GM12801 (cell line): ENCODE results near the gene EPHA1.

ENCODE experiments used
- TF ChIP-seq, protein P1 (sequence below): IDR thresholded peaks from one replicate; pipeline ENCODE4 v1.5.1; 2011; ENCODE audit warnings: control low read depth; ENCODE audit not compliant: insufficient read length; ENCODE audit errors: extremely low read depth

EPHA1 gene

DNA sequence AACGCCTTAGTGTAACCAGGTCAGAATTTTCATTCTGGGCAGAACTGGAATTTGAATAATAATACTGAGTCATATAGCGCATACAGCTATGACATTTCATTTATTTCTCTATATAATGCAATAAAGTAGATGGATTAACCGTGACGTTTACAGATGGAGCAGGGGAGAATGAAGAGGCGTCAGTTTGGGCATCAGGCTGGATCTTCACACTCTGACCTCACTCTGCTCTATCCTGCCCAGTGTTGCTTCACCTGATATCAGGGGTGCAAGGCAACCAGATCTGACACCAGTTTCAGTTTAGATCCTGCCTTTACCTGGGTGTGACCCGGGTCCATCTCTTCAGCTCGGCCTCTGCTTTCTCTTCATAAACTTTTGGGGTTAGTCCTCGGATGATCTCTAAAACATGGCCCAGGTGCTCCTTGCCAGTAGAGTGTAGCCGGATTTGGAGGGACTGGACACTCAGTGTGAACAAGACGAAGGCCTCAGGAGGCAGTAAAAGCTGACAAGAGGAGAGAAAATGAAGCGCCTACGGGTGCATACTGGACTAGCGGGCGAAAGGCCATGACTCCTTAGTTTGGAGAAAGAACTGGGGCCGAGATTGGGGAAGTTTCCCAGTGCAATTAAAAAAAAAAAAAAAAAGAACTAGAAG, 28.9 kb downstream of the EPHA1 start:
- TF ChIP-seq, protein P1, sequence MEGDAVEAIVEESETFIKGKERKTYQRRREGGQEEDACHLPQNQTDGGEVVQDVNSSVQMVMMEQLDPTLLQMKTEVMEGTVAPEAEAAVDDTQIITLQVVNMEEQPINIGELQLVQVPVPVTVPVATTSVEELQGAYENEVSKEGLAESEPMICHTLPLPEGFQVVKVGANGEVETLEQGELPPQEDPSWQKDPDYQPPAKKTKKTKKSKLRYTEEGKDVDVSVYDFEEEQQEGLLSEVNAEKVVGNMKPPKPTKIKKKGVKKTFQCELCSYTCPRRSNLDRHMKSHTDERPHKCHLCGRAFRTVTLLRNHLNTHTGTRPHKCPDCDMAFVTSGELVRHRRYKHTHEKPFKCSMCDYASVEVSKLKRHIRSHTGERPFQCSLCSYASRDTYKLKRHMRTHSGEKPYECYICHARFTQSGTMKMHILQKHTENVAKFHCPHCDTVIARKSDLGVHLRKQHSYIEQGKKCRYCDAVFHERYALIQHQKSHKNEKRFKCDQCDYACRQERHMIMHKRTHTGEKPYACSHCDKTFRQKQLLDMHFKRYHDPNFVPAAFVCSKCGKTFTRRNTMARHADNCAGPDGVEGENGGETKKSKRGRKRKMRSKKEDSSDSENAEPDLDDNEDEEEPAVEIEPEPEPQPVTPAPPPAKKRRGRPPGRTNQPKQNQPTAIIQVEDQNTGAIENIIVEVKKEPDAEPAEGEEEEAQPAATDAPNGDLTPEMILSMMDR = no peak

DNA sequence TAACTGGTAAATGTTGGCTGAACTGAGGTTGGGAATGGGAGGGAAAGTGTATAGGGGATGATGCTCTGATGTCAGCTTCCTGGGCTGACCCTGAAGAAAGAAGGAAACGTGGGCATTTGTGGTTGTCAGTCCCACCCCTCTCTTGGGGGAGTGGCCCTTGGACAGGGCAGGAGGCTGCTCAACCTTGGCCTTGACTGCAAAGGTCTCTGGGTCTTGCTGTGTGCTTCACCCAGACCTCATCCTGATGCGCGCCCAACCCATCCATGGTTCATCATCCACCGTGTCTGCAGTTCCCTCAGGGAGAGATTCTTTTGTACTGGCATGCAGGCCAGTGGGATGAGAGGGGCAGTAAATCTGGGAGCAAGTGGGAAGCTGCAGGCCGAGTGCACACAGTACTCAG, 32.3 kb downstream of the EPHA1 start:
- TF ChIP-seq, protein P1 = no peak

DNA sequence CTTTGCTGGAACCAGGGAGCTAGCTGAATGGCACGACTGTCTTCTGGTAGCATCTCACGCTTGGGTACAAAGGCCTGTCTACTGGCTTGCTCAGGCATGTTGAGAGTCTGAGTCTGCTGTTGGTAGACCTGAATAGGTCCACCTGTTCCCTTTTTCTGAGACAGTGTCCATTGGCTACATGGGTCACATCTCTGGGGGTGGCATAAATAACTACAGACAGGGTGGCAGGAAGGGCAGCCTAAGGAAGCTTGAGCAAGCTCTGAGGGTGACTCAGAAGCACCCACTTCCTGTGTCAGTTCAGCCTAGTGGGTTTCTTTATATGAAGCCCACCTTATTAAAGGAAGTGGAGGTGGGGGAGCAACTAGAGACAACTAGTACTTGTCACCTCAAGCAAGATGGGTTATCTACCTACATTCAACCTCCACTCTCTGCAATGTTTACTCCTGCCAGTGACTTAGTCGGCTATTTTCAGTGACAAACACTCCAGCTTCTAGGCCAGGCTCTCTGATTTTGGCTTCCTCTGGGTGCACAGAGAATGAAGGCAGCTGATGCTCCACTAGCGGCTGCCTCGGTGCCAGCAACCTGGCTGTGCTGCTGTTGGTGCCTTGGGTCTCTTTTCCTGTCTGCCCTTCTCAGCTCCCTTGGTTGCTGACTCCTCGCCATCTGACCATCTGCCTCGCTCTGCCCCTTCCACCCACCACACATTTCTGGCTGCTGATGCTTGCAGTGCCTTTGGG, 33.2 kb downstream of the EPHA1 start:
- TF ChIP-seq, protein P1 = no peak

DNA sequence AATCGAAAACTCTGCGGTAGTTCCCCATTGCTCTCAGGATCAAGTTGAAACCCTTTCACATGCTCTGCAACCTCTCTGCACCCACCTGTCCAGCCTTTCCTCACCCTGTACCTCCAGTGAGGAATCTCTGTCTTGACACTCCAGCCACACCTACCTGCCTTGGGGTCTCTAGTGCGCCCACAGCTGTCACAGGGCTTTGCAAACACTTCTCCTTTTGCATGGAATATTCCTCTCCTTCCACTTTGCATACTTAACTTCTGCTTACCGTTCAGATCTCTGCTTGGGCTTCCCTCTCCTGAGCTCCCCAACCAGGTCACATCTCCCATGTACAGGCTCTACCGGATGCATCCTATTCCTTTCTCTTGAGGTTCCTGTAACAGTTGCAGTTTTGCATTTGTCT, 34.1 kb downstream of the EPHA1 start:
- TF ChIP-seq, protein P1 = no peak

DNA sequence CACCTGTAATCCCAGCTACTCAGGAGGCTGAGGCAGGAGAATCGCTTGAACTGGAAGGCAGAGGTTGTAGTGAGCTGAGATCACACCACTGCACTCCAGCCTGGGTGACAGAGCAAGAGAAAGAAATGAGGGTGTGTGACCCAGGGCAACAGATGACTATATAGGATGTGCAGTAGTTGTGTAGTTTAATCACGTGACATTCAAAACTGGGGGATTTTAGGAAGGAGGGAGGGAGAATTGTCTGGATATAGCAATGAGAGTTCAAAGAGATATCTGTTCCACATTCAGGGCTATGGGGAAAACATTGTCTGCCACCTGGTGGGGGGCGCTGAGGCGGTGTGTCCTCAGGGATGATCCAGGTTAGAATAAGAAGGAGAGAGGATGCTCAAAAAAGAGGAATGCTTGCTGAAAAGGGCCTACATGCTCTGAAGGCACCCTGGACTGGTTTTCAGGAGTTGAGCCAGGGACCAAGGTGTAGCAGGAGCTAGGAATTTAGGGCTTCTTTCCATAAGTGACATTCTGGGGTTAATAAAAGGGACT, 35.3 kb downstream of the EPHA1 start:
- TF ChIP-seq, protein P1 = no peak

DNA sequence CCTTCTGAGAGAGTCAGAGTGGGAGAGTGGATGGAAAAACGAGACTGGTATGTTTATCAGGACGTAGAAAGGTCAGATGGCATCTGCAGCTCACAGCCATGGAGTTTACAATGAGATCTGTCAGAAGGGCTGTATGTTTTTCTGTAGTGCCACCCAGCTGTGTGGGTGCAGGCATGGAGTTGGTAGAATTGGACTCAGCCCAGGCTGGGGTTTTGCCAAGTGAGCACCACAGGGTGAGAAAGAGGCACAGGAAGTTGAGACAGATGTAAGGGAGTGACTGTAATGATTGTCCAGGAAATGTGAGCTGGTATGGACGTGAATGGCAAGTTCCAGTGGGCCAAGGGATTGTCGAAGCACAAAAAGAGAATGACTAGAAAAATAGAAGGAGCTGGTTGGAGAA, 36.6 kb downstream of the EPHA1 start:
- TF ChIP-seq, protein P1 = no peak

DNA sequence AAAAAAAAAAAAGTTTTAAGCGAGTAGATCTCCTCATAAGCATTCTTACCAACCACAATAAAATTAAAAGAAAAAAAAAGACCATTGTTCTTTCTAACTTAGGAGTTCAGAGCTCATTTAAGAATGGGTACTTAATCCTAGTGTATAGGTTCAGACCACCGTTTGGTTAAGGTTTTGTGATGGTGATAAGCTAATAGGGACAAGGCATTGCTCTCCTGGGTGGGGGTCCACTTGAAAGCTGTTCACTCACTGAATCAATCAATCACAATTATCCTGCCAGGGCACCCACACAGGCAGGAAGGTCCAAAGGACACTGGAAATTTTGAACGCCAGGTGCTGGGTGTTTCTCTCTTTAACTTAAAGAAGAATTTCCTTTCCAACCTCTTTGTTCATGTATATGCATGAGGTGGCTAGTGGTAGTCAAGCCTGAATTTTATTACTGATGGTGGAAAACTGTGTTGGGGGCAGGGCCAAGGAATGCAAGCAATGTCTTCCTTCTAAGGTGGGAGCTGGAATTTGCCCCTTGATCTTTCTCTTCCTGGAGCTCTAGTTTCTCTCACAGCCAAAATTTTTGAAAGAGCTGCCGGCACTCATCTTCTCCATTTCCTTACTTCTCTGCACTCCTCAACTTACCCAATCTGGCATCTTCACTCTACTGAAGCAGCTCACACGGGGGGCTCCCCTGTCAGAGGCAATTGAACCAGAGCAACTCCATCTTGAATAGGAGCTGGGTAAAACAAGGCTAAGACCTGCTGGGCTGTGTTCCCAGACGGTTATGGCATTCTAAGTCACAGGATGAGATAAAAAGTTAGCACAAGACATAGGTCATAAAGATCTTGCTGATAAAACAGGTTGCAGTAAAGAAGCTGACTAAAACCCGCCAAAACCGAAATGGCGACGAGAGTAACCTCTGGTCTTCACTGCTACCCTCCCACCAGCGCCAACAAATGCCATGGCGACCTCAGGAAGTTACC, 38.7 kb downstream of the EPHA1 start:
- TF ChIP-seq, protein P1 = no peak
